ENCODE results near the gene ANKRD23. TPM values are rescaled to one million over a fixed set of nuclear protein-coding genes. Genes with fewer than 3 reads are reported as not detected.
A peak's percentile ranks its signal among the peaks of the same experiment; 100 is the strongest.

The ANKRD23 gene
- total RNA-seq, 3 donors from 2014 or later, result 3.2 to 5.1 (median 4.9) TPM

GRCh38 chr2:96859099-96859649 is 15.4 kb upstream of the ANKRD23 start:
- no peaks in the 10 kb centered on the region for H3K9me3 ChIP-seq
- intact Hi-C loops (cut with DNase I, micrococcal nuclease), result loop anchor here in 1 of 2 donors (5.0 kb wide), 1 partner anchor 93 kb away; no protein-coding TSS in a partner anchor
- no peak overlapping the region for H3K4me3 ChIP-seq
- no peaks in the 10 kb centered on the region for H3K36me3 ChIP-seq (ENCODE audit: low read depth)
- H3K4me1 ChIP-seq (ENCODE audit: low read depth), result peaks cover 26% of the 10 kb centered on the region
- ATAC-seq (no peak), DNase-seq (no peak)
- TF ChIP-seq CTCF (IDR thresholded peaks at IDR 0.05), result no peak

GRCh38 chr2:96857667-96858372 is 14.0 kb upstream of the ANKRD23 start, which contains the start of gene ANKRD39:
TSS of gene ANKRD39 (minus strand) at chr2:96858016. CDS start at chr2:96857987, 29 bp downstream.
- DNase-seq, result peak; percentile 98 to 99 (median 99)
- ATAC-seq, result peak; percentile 95
- intact Hi-C loops (cut with DNase I, micrococcal nuclease), result loop anchor here in 1 of 2 donors (5.0 kb wide), 1 partner anchor 94 kb away; no protein-coding TSS in a partner anchor

GRCh38 chr2:96856776-96857666 is 13.2 kb upstream of the ANKRD23 start:
- intact Hi-C loops (cut with DNase I, micrococcal nuclease), result loop anchor here in 1 of 2 donors (5.0 kb wide), 1 partner anchor 95 kb away; no protein-coding TSS in a partner anchor
- H3K9me3 ChIP-seq, result no peaks in the 10 kb centered on the region
- ATAC-seq, result peak; percentile 20
- no peaks in the 10 kb centered on the region for H3K36me3 ChIP-seq (ENCODE audit: low read depth)
- H3K4me3 ChIP-seq, result peak overlapping the region; percentile 39
- peaks cover 22% of the 10 kb centered on the region for H3K4me1 ChIP-seq (ENCODE audit: low read depth)
- peak in 1 of 3 donors; percentile 49 for DNase-seq
- no peak for TF ChIP-seq CTCF (IDR thresholded peaks at IDR 0.05)

More at GRCh38 chr2:96857667-96858372, 14.0 kb upstream of the ANKRD23 start, which contains the start of gene ANKRD39:
- Histone ChIP-seq H3K9me3 (no peaks in the 10 kb centered on the region), H3K4me3 (peak within 1 kb of the TSS; percentile 39), H3K4me1 (ENCODE audit: low read depth) (peaks cover 26% of the 10 kb centered on the region), H3K36me3 (ENCODE audit: low read depth) (no peaks in the 10 kb centered on the region)
- TF ChIP-seq CTCF (IDR thresholded peaks at IDR 0.05), result peak; percentile 81

- no peak overlapping the region for H3K4me3 ChIP-seq
- H3K36me3 ChIP-seq (ENCODE audit: low read depth), result no peaks in the 10 kb centered on the region
- peaks cover 9% of the 10 kb centered on the region for H3K4me1 ChIP-seq (ENCODE audit: low read depth)
- no peaks in the 10 kb centered on the region for H3K9me3 ChIP-seq
- no peak for DNase-seq
- no peak for ATAC-seq
- no peak for TF ChIP-seq CTCF (IDR thresholded peaks at IDR 0.05)
- intact Hi-C loops (cut with DNase I, micrococcal nuclease), result no loop called here
Measured at GRCh38 chr2:96853321-96853720, 9.5 kb upstream of the ANKRD23 start.

GRCh38 chr2:96852667-96853066 is 8.8 kb upstream of the ANKRD23 start:
- no peak for TF ChIP-seq CTCF (IDR thresholded peaks at IDR 0.05)
- Histone ChIP-seq H3K4me1 (ENCODE audit: low read depth) (peaks cover 9% of the 10 kb centered on the region), H3K9me3 (no peaks in the 10 kb centered on the region), H3K36me3 (ENCODE audit: low read depth) (no peaks in the 10 kb centered on the region), H3K4me3 (no peak overlapping the region)
- DNase-seq, result no peak
- intact Hi-C loops (cut with DNase I, micrococcal nuclease), result no loop called here
- no peak for ATAC-seq
